GM23338 (cell line): ENCODE results near the gene PYURF.

Experiments
- CREB1 ChIP-seq: fragments of 250-450 bp; sonication (Bioruptor Pico); IDR thresholded peaks from 2 replicates; pipeline ENCODE4 v1.5.0; 2020; ENCODE audit warnings: low read depth, mild to moderate bottlenecking, moderate library complexity
- EZH2 ChIP-seq: fragments of 200-600 bp; sonication (generic); IDR thresholded peaks from one replicate; pipeline ENCODE4 v1.8.0; 2017; ENCODE audit warnings: antibody characterized with exemption, mild to moderate bottlenecking, low read depth; ENCODE audit not compliant: unreplicated experiment
- EZH2phosphoT487 ChIP-seq: fragments of 200-600 bp; sonication (generic); IDR thresholded peaks from one replicate; pipeline ENCODE4 v1.8.1; 2018; ENCODE audit warnings: antibody characterized with exemption; ENCODE audit not compliant: unreplicated experiment
- JUNB ChIP-seq: IDR thresholded peaks from one replicate; pipeline ENCODE4 v1.6.1; 2016; ENCODE audit warnings: antibody characterized with exemption; ENCODE audit not compliant: unreplicated experiment
- NANOG ChIP-seq: IDR thresholded peaks from 2 replicates; pipeline ENCODE4 v1.6.1; 2016; ENCODE audit warnings: antibody characterized with exemption, borderline replicate concordance
- POLR2AphosphoS5 ChIP-seq: IDR thresholded peaks from 2 replicates; pipeline ENCODE4 v1.6.1; 2016; ENCODE audit warnings: antibody characterized with exemption, low read depth
- ZNF331 ChIP-seq: fragments of 250-450 bp; sonication (Bioruptor Pico); IDR thresholded peaks from 2 replicates; pipeline ENCODE4 v1.5.0; 2020; ENCODE audit warnings: low read depth, mild to moderate bottlenecking, moderate library complexity
- TF ChIP-seq, protein P1 (sequence below), 2 experiments: fragments of 200-600 bp in 1 of 2; sonication (generic) in 1 of 2; conservative IDR thresholded peaks; 2 replicates each; pipeline versions ENCODE4 v1.5.1 to v1.6.1; 2016 to 2017; ENCODE audit warnings: antibody characterized with exemption in 2 of 2, low read depth in 2 of 2, mild to moderate bottlenecking in 2 of 2, moderate library complexity in 1 of 2

DNA sequence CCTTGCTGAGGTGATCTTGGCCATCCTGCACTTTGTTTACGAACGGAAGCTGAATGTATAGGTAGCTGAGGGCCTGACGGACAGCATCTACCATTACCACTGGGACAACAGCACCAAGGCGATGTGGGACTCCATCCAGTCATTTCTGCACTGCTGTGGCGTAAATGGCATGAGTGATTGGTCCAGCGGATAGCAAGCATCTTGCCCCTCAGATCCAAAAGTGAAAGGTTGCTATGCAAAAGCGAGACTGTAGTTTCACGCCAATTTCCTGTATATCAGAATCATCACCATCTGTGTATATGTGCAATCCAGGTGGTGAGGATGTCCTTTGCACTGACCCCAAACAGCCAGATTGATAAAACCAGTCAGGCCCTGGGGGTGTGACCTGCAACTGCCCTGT is 4.2 kb upstream of the PYURF start:
- TF ChIP-seq, protein P1, sequence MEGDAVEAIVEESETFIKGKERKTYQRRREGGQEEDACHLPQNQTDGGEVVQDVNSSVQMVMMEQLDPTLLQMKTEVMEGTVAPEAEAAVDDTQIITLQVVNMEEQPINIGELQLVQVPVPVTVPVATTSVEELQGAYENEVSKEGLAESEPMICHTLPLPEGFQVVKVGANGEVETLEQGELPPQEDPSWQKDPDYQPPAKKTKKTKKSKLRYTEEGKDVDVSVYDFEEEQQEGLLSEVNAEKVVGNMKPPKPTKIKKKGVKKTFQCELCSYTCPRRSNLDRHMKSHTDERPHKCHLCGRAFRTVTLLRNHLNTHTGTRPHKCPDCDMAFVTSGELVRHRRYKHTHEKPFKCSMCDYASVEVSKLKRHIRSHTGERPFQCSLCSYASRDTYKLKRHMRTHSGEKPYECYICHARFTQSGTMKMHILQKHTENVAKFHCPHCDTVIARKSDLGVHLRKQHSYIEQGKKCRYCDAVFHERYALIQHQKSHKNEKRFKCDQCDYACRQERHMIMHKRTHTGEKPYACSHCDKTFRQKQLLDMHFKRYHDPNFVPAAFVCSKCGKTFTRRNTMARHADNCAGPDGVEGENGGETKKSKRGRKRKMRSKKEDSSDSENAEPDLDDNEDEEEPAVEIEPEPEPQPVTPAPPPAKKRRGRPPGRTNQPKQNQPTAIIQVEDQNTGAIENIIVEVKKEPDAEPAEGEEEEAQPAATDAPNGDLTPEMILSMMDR (conservative IDR thresholded peaks at IDR 0.05; ENCODE audit: low read depth in 2 of 2): no peak
- no peak for TF ChIP-seq EZH2
- no peak for TF ChIP-seq JUNB
- no peak for TF ChIP-seq EZH2phosphoT487
- no peak for TF ChIP-seq ZNF331
- no peak for TF ChIP-seq POLR2AphosphoS5
- no peak for TF ChIP-seq CREB1 (CRISPR knock-in tag)
- no peak for TF ChIP-seq NANOG
